ENCODE data around the gene ARL15.

DNA sequence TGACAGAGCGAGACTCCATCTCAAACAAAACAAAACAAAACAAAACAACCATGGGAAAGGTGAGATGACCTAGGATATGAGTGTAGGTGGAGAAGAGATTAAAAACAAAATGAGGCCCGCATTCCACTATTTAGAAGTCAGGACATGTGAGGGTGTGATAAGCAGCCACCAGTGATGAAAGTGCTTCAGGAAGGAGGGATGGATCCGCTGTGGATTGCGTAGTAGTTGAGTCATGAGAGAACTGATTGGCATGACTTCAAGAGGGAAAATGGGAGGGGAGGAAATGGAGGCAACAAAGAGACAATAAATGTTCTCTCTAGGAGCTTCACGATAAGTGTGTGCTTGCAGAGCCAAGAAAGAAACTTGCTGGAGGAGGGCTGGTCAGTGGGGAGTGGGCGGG is 367.6 kb downstream of the ARL15 start:
- no peak for TF ChIP-seq POLR2A (IDR thresholded peaks at IDR 0.05)
- TF ChIP-seq, protein P1, sequence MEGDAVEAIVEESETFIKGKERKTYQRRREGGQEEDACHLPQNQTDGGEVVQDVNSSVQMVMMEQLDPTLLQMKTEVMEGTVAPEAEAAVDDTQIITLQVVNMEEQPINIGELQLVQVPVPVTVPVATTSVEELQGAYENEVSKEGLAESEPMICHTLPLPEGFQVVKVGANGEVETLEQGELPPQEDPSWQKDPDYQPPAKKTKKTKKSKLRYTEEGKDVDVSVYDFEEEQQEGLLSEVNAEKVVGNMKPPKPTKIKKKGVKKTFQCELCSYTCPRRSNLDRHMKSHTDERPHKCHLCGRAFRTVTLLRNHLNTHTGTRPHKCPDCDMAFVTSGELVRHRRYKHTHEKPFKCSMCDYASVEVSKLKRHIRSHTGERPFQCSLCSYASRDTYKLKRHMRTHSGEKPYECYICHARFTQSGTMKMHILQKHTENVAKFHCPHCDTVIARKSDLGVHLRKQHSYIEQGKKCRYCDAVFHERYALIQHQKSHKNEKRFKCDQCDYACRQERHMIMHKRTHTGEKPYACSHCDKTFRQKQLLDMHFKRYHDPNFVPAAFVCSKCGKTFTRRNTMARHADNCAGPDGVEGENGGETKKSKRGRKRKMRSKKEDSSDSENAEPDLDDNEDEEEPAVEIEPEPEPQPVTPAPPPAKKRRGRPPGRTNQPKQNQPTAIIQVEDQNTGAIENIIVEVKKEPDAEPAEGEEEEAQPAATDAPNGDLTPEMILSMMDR (IDR thresholded peaks at IDR 0.05) = no peak

All from breast epithelium (tissue), 3 donors.